GM06990 (cell line): ENCODE data around the gene GIN1.

Experiments used
- DNase-seq: peaks from one replicate; pipeline ENCODE4 v3.0.0-alpha.2; 2011; ENCODE audit not compliant: insufficient read length; ENCODE audit errors: extremely low read depth
- H3K27me3 ChIP-seq: replicated peaks from 2 replicates; pipeline ENCODE4 v1.6.0; 2011; ENCODE audit warnings: low read length; ENCODE audit not compliant: control insufficient read depth, insufficient read depth
- H3K36me3 ChIP-seq: 2 replicates; pipeline ENCODE4 v1.5.1; 2011; ENCODE audit warnings: low read length; ENCODE audit not compliant: control insufficient read depth, insufficient read depth
- H3K4me3 ChIP-seq: replicated peaks from 2 replicates; pipeline ENCODE4 v1.5.1; 2011; ENCODE audit warnings: low read depth, mild to moderate bottlenecking, control low read depth, low read length
- CTCF ChIP-seq: IDR thresholded peaks from 2 replicates; pipeline ENCODE4 v1.5.1; 2011; ENCODE audit warnings: low read length, control low read depth, mild to moderate bottlenecking, inconsistent platforms; ENCODE audit not compliant: insufficient read depth, poor library complexity, severe bottlenecking

The GIN1 gene

GRCh38 chr5:103094737-103095136 lies 25.2 kb downstream of the GIN1 start:
- DNase-seq: no peak
- TF ChIP-seq CTCF: no peak
- Histone ChIP-seq H3K27me3 (no peaks in the 10 kb centered on the region), H3K36me3 (no peaks in the 10 kb centered on the region; the same call in 1 of the 2 replicates), H3K4me3 (no peak overlapping the region)

- Histone ChIP-seq H3K36me3 (no peaks in the 10 kb centered on the region; the same call in 1 of the 2 replicates), H3K4me3 (no peak overlapping the region), H3K27me3 (no peaks in the 10 kb centered on the region)
- DNase-seq: no peak
- TF ChIP-seq CTCF: no peak
These were observed 26.2 kb downstream of the GIN1 start for GRCh38 chr5:103093727-103094126.

- no peaks in the 10 kb centered on the region for H3K27me3 ChIP-seq
- H3K36me3 ChIP-seq: no peaks in the 10 kb centered on the region; the same call in 1 of the 2 replicates
- TF ChIP-seq CTCF: no peak
- no peak overlapping the region for H3K4me3 ChIP-seq
- DNase-seq: no peak
These were observed 27.3 kb downstream of the GIN1 start for GRCh38 chr5:103092676-103093075.

GRCh38 chr5:103090791-103091190 lies 29.1 kb downstream of the GIN1 start:
- no peaks in the 10 kb centered on the region for H3K27me3 ChIP-seq
- no peak for TF ChIP-seq CTCF
- H3K4me3 ChIP-seq: no peak overlapping the region
- no peak for DNase-seq
- no peaks in the 10 kb centered on the region; the same call in 1 of the 2 replicates for H3K36me3 ChIP-seq

GRCh38 chr5:103089272-103089671 lies 30.7 kb downstream of the GIN1 start:
- Histone ChIP-seq H3K27me3 (no peaks in the 10 kb centered on the region), H3K36me3 (no peaks in the 10 kb centered on the region; the same call in 1 of the 2 replicates), H3K4me3 (no peak overlapping the region)
- TF ChIP-seq CTCF: no peak
- DNase-seq: no peak

- Histone ChIP-seq H3K27me3 (no peaks in the 10 kb centered on the region), H3K4me3 (no peak overlapping the region), H3K36me3 (no peaks in the 10 kb centered on the region)
- no peak for DNase-seq
- TF ChIP-seq CTCF: no peak
These were observed 33.4 kb downstream of the GIN1 start for GRCh38 chr5:103086547-103086946.
